Left cardiac atrium (tissue), 4 donors: Measurements from ENCODE around the gene NEXN. TPM values are rescaled to one million over a fixed set of nuclear protein-coding genes. Genes with fewer than 3 reads are reported as not detected.

Experiments used
- ATAC-seq, 2 donors: fragments of 200-7000 bp; cut with Tn5 transposase; one replicate each; pipeline ENCODE4 v1.9.1; 2020; ENCODE audit warnings: mild to moderate bottlenecking in 2 of 2, moderate library complexity in 2 of 2
- DNase-seq: peaks from one replicate; pipeline ENCODE4 v3.0.0-alpha.2; 2020
- intact Hi-C, 2 donors: fragments of 100-400 bp; cut with DNase I; formaldehyde crosslinking; loops; one replicate each; pipeline versions ENCODE4 v1.14.1 to v1.15.1; 2022 to 2023
- long read RNA-seq: library from polyadenylated mRNA; unstranded; transcript quantifications from one replicate; pipeline ENCODE4 v2.0.0, GENCODE V29; 2021
- total RNA-seq, 2 donors: library from RNA; stranded (reverse); fragmentation: NEBNext Ultra II Directional; extraction: Animal tissue kit (Norgen Biotek cat#: 25700); gene quantifications; one replicate each; pipeline ENCODE4 v1.2.1, GENCODE V29; 2021
- donor health status: DM: no; HTN: yes; CAD: no.
- donor health status: DM: no; HTN: yes; CAD: no; lungs with severe emphysema.
- donor health status: DM: yes; HTN: yes; CAD: no.
- donor health status: Dilated cardiomyopathy.

The NEXN gene
- 100 to 1,000 TPM; 218 to 235 TPM for total RNA-seq
- long read RNA-seq, partial matches to known transcripts: 38 of 42 reads
- long read RNA-seq, other reads (novel, unspliced or antisense): 3 of 42 reads

DNA sequence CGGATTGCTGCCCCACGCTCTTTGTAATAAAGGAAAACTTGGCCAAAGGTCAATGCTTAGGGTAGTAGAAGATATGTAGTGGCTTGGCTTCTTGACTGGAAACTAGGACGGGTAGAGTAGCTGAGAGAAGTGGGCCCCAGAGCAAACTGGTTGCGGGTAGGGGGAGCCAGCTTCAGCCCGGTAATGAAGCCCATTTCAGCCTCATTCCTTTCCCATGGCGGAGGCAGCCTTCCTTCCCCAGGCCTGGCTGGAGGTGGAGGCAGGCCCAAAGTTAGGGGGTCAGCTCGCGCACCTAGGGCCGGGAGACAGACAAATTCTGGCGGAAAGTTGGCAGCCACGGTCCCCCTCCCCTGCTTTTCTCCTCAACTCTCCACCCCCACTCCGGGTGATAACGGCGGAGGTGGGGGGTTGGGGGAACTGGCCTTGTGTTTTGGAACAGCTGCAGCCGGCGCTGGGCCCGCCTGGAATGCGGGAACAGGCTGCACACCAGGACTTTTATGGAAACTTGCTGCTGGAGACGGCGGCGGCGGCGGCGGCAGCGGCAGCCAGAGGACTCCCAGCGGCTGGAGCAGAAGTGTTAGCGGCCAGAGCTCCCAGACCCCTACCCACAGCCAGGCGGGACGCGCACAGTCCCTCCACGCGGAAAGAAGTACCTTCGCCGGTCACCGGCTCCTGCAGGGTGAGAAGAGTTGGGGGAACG is at the start of gene NEXN:
Gene NEXN (plus strand): TSS at position 544 of the 700 bp plus-strand sequence. CDS start 27,483 bp downstream, outside the sequence.
- intact Hi-C loops: loop anchor here (2.0 to 10.0 kb wide), 2 partner anchors 53 to 55 kb away; no protein-coding TSS in a partner anchor
- DNase-seq (peak; percentile 88), ATAC-seq (peak; percentile 90 to 91)

DNA sequence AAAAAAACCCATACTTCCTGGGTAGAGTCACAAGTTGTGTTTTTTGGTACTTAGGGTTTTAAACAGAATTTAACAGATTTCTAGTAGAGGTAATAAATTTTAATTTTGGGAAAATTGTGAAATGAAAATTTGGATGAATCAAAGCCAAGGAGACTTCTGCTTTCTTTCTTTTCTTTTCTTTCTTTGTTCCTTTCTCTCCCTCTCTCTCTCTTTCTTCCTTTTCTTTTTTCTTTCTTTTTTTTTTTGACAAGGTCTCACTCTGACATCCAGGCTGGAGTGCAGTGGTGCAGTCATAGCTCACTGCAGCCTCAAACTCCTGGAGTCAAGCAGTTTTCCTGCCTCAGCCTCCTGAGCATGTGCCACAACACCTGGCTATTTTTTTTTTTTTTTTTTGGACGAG is 46.9 kb upstream of the NEXN start:
- DNase-seq (no peak), ATAC-seq (no peak)
- intact Hi-C loops: no loop called here

DNA sequence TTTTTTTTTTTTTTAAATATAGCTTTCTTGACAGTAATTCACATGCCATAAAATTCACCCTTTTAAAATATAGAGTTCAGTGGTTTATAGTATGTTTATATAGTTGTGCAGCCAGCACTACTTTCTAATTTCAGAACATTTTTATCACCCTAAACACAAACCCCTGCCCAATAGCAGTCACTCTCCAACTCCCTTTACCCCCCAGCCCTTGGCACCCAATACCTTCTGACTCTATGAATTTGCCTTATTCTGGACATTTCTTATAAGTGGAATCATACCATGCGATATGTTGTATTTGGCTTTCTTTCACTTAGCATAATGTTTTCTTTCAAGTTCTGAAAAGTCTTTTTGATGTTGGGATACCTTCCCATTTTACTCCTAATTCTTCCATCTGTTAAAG is 42.5 kb upstream of the NEXN start:
- intact Hi-C loops: no loop called here
- DNase-seq (no peak), ATAC-seq (no peak)

DNA sequence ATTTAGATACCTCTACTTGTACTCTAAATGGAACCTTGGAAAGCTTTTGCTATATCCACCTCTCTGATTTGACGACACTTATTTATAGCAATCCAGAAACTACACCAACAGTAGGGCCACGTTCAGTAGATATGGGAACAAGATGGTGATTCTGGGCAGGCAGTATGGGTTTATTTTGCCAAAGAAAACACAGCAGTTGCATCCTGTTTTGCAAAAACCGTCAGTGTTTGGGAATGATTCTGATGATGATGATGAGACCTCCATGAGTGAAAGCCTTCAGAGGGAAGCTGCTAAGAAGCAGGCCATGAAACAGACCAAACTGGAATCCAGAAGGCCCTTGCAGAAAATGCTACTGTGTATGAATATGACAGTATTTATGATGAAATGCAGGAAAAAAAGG is 41.5 kb upstream of the NEXN start:
- no peak for ATAC-seq
- no peak for DNase-seq
- intact Hi-C loops: no loop called here

DNA sequence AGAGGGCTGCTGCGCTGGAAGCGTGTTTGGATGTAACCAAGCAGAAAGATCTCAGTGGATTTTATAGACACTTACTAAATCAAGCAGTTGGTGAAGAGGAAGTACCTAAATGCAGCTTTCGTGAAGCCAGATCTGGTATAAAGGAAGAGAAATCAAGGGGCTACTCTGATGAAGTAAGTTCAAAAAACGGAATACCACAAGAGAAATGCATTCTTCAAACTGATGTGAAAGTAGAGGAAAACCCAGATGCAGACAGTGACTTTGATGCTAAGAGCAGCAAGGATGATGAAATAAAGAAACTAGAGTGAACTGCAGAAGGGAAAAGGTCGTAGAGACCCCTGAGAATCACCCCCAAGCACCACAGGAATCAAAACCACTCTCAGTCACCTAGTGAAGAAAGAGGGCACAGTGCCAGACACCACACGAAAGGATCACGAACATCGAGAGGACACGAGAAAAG is 40.8 kb upstream of the NEXN start:
- ATAC-seq (no peak), DNase-seq (no peak)
- intact Hi-C loops: no loop called here

DNA sequence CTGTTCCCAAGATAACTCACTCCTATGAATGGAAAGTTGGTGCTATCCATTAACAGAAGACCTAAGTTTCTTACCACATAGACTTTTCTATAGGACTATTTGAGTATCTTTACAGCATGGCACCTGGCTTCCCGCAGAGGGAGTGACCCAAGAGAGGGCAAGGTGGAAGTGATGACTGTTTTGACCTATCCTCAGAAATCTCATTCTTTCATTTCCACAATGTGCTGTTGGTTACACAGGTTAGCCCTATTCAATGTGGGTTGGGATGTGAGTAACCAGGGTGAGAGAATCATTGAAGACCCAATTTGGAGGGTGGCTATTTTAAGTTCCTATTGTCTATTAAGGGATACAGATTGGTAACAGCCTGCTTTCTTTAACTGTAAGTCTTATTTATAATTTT is 38.3 kb upstream of the NEXN start:
- intact Hi-C loops: no loop called here
- DNase-seq: no peak
- no peak for ATAC-seq

DNA sequence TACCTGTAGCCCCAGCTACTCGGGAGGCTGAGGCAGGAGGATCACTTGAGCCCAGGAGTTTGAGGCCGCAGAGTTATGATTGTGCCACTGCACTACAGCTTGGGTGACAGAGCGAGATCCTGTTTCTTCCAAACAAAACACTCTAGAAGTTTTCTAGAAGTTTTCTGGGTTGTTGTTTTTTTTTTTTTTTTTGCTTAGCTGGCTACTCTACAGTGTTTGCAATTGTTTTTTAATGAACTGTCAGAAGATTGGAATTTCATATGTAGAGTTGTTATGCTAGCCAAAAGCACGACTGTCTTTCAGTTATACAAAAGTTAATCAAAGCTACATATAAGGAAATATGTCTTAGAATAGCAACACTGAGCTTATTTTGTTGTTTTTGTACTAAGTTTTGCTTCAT is 30.9 kb upstream of the NEXN start:
- no peak for ATAC-seq
- DNase-seq: no peak
- intact Hi-C loops: no loop called here

DNA sequence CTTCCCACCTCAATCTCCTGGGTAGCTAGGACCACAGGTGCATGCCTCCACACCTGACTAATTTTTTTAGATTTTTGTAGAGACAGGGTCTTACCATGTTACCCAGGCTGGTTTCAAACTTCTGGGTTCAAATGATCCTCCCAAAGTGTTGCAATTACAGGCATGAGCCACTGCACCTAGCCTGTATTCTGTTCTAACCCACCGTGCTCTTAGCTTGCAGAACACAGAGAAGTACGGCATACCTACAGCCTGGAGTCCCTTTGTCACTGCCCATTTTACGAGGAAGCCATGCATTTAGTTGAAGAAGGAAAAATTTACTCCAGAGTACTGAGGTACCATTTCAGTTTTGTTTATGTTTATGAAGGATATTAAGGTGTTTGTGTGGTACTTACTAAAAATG is 29.7 kb upstream of the NEXN start:
- no peak for DNase-seq
- no peak for ATAC-seq
- intact Hi-C loops: no loop called here

DNA sequence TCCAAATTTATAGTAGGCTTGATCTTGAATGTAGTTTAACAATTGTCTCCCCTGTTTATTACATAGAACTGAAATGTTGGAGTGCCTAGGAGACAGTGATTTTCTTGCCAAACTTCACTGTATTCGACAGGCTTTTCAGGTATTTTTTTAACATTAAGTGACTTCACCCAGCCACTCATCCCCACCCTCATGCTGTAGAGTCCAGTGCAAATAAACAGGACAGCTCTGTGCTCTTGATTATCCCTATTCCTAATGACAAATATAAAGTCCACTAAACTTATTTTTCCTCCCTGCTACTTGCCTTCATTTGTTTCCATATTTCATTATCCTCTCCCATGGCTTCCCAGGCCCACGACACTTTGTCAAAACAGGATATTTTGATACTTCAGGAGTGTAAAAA is 29.2 kb upstream of the NEXN start:
- no peak for ATAC-seq
- intact Hi-C loops: no loop called here
- no peak for DNase-seq

DNA sequence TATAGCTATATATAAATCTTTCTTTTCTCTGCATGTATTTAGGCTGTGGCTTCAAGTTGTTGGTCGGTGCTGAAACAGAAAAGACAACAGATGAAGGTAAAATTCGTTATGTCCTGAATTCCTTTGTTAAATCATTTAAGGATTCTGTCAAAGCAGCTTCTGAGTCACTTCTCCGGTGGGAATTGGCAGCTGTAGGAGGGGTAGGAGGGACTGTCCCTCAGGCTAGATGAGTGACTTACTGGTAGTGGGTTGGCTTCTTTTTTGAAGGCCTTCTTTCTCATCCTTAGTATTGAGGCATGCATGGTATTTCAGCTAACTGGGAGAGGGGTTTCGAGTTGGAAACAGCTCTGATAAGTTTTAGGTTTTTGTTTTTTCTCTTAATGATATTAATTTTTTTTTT is 22.1 kb upstream of the NEXN start:
- intact Hi-C loops: no loop called here
- ATAC-seq (no peak), DNase-seq (no peak)

DNA sequence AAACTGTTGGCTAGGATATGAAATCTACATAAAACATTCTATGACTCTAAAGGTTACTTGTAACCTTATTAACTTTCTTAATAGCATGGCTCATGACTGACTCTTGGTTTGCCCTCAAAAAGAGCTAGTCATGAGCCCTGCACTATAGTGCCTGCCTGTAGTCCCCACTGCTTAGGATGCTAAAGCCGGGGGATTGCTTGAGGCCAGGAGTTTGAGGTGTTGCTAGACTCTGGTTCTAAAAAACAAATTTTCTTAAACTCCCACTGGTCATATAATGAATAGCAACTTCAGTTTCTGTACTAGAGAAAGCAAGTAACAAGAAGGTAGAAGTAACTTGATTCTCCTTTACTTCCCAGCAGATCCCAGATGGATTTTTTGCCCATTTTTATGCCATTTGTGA is 15.8 kb upstream of the NEXN start:
- DNase-seq: no peak
- no peak for ATAC-seq
- intact Hi-C loops: no loop called here

DNA sequence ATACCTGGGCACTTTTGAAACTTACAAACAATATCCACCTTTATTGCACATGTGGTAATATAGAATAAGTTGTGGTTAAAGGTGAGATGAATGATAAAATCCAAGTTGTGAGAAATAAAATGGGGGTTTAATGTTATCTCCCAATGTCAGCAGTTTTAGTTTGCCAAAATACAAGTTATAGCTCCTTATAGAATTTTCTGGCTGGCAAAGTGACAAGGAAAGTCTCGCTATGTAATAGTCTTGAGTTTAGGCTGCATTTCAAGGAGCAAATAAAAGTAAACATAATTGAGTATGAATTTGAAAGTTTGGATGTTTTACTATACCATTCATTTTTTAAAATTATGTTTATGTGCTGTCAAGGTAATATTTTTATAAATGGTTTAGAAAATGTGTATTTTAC is 15.0 kb upstream of the NEXN start:
- no peak for ATAC-seq
- intact Hi-C loops: no loop called here
- DNase-seq: no peak

DNA sequence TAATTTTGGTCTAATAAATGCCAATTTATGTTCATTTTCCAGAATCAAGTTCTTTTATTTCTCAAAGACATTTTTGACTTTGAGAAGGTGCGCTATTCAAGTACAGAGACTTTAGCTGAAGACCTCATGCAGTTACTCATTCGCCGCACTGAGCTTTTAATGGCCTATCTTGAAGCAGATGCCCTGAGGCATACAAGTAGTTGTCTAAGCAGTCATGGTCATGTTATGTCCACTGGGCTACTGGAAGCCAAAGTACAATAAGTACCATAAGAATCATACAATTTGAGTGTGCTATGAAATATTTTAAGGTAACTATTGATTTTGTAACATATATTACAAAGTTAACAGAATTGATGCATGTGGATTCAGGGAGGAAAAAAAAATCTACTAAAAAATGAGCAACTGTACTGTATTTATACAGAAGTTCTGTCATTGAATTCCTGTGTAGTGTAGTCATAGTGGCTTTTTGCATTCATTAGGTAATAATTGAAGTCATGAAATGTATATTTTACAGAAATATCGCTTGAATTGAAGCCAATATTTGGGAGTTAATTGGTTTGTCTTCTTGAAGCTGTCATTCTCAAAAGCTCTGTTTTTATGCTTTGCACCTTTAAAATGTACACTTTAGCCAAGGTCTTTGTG is 13.5 kb upstream of the NEXN start:
- ATAC-seq (no peak), DNase-seq (no peak)
- intact Hi-C loops: no loop called here

DNA sequence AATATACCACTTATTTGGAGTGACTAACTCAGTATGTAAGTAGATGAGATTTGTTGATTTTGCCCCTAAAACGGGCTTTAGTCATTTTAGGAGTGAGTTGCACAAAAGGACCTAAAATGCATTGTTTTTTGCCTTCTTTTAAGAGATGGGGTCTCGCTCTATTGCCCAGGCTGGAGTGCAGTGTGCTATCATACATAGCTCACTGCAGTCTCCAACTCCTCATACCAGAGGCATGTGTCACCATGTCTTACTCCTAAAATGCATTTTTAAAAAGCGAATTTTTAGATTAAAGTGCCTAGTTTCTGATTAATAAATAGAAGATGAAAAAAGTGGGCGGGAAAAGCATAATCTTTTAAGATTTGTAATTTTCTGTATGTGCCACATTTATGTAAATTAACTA is 11.5 kb upstream of the NEXN start:
- no peak for ATAC-seq

DNA sequence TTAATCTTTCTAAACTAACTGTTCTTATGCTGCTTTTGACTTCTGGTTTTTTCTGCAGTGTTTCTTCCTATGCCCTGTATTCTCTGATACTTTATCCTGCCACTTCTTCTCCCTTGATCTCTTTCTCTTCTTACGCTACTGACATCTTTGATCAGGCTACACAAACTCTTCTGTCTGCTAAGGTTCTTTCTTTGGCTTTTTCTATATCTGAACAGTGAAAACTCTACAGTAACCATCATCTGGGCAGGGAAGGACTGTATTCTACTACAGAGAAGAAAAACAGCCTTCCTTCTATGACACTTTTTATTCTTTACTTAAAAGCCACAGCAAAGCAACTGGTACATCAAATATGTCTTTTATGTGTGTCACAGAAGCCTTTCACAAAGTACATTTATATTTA is 7.4 kb upstream of the NEXN start:
- intact Hi-C loops: loop anchor here in 1 of 2 donors (10.0 kb wide), 1 partner anchor 46 kb away; no protein-coding TSS in a partner anchor
- DNase-seq (no peak), ATAC-seq (no peak)

More for the DNA sequence above, 11.5 kb upstream of the NEXN start:
- intact Hi-C loops: no loop called here
- DNase-seq: no peak

DNA sequence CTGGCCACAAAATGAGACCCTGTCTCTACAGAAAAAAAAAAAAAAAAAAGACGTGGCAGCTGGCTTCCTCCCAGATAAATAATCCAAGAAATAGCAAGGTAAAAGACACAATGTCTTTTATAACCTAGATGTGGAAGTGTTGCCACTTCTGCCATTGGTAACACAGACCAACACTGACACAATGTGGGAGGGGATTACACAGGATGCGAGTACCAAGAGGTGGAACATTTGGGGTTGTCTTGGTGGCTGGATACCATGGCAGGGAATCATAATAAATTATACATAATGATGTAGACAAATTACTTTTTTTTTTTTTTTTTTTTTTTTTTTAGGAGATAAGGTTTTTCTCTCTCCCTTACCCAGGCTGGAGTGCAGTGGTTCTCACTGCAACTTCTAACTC is 6.0 kb upstream of the NEXN start:
- intact Hi-C loops: loop anchor here in 1 of 2 donors (10.0 kb wide), 1 partner anchor 48 kb away; no protein-coding TSS in a partner anchor
- ATAC-seq (no peak), DNase-seq (no peak)

DNA sequence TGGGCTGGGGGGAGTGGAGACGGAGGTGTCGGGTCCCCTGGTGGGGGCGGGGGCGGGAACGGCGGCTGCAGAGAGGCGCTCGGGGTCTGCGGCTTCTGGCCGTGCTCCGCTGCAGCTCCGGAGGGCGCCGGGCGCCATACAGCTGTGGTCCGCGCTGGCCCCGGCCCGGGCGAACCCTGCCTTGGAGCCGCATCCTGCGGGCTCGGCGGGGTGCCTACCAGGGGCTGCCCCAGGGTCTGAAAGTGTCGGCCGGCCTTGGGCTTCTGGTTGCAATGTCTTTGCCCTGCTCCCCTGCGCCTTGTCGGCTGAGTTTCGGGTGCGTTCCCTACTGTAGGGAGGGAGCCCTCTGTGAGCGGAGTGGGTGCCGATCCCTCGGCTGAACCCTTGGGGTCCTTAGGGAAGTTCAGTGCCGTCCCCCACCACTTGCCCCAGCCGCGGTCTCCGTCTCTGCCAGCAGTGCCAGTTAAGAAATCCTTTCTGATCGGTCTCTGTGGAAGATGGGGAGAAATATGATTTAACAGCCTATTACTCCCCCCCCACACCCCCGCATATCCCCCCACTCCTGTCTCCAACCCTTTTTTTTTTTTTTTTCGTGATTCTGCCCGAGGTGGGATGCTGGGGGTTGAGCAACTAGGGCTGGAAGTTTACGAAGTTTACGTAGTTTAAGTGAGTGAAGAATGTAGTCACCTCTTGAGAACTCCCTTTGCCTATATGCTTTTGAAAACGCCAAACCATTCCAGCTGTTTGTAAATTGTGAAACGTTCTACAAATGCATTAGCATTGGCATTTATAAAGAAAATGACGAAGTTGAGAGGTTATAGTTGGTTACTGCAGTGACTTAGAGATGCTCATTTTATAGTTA is 588 bp downstream of the NEXN start:
- intact Hi-C loops: loop anchor here (2.0 to 10.0 kb wide), 2 partner anchors 54 to 56 kb away; no protein-coding TSS in a partner anchor
- DNase-seq: no peak
- ATAC-seq: peak; percentile 53 to 69

DNA sequence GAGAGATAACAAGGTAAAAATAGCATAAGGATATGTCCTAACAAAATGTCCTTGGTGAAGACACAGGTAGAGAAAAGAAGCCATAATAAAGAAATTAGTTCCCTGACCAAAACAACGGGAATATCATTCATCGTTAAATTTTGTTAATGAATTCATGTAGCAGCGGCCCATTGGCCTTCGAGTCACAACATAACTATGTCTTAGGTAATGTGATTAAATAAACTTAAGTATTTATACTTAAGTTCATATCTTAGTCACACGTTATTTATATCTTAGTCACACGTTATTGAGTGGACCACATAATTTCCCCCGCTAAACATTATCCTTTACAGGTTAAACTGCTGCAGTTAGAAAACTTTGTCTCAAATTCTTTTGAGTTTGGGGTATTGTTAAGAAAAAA is 1.2 kb downstream of the NEXN start:
- peak; percentile 16 to 34 for ATAC-seq
- intact Hi-C loops: loop anchor here (2.0 to 10.0 kb wide), 2 partner anchors 55 to 57 kb away; no protein-coding TSS in a partner anchor

DNA sequence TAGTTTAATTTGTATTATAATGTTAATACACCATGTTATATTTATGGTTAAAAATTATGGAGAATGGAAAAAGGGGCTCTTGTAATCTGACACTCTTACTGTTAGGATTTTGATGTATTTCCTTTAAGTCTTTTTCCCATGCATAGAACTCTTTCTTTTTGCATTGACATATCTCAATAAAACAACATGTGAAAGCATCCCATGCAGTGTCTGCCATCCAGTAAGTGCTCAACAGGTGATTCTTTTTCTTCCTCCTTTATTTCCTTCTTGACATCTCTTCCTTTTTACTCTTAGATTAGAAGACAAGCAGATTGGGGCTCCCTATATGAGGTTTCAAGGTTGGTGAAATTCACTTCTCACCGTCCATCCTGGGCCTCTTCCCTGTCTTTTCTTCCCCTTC is 2.8 kb downstream of the NEXN start:
- intact Hi-C loops: no loop called here
- no peak for DNase-seq
- ATAC-seq: no peak

More for the DNA sequence above, 1.2 kb downstream of the NEXN start:
- no peak for DNase-seq
